ENCODE data around the gene CNNM2. TPM values are rescaled to one million over a fixed set of nuclear protein-coding genes. Genes with fewer than 3 reads are reported as not detected.

CNNM2 gene
- total RNA-seq, 2 experiments from 2014 or later: 5.1 to 5.2 TPM

DNA sequence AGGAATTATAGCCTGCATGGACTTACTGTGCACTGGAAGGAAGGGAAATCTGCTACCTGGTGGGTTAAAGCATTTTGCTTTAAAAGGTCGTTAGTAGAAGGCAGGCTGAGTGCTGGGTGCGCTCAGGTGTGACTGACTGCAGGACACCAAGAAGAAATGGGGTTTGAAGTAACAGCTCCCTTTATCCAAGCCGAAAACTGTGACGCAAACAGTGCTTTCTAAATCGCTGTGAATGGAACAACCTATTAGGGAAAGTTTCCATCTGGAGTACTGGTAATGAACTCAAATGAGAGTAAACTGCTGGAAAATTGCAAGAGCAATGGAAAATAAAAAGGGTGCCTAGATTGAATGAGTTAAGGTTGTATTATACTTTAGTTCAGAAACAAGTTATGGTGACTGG is 95.3 kb downstream of the CNNM2 start:
- Mint-ChIP-seq H3K9me3 (no peaks in the 10 kb centered on the region), H3K27ac (no peak overlapping the region), H3K4me3 (no peak overlapping the region), H3K36me3 (ENCODE audit: low read depth) (no peaks in the 10 kb centered on the region), H3K4me1 (ENCODE audit: low read depth) (no peaks in the 10 kb centered on the region), H3K27me3 (no peaks in the 10 kb centered on the region)
- no peak for TF ChIP-seq CTCF (IDR thresholded peaks at IDR 0.05)
- intact Hi-C loops (cut with micrococcal nuclease): no loop called here
- ChIA-PET CTCF (interaction anchor here (1.3 kb wide), 1 partner anchor 14 kb away, joined by 3 read pairs; no protein-coding TSS in a partner anchor), POLR2A (interaction anchor here (0.8 kb wide), 1 partner anchor 44 kb away, joined by 3 read pairs; no protein-coding TSS in a partner anchor)
- DNase-seq (no peak), ATAC-seq (no peak)

DNA sequence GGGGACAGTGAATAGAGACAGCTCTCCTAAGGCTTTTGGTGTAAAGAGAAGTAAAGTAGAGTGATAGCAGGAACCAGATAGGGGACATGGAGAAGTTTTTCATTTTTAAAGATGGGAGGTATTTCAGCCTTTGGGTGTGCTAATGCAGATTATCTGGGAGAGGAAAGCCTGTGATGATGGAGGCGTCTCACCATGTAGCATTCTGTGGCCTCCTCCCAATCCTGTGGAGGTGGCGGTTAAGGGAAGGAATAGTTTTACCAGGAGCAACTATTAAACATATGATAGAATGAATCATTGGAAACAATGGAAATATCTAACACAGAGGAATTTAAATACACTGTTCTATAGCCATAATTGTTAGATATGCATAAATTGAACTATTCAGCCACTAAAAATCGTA is 101.3 kb downstream of the CNNM2 start:
- intact Hi-C loops (cut with micrococcal nuclease): no loop called here
- Mint-ChIP-seq H3K4me1 (ENCODE audit: low read depth) (no peaks in the 10 kb centered on the region), H3K9me3 (no peaks in the 10 kb centered on the region), H3K4me3 (no peak overlapping the region), H3K36me3 (ENCODE audit: low read depth) (no peaks in the 10 kb centered on the region), H3K27ac (no peak overlapping the region), H3K27me3 (no peaks in the 10 kb centered on the region)
- no peak for TF ChIP-seq CTCF (IDR thresholded peaks at IDR 0.05)
- ATAC-seq (no peak), DNase-seq (no peak)
- ChIA-PET POLR2A (no interaction called here), CTCF (no interaction called here)

DNA sequence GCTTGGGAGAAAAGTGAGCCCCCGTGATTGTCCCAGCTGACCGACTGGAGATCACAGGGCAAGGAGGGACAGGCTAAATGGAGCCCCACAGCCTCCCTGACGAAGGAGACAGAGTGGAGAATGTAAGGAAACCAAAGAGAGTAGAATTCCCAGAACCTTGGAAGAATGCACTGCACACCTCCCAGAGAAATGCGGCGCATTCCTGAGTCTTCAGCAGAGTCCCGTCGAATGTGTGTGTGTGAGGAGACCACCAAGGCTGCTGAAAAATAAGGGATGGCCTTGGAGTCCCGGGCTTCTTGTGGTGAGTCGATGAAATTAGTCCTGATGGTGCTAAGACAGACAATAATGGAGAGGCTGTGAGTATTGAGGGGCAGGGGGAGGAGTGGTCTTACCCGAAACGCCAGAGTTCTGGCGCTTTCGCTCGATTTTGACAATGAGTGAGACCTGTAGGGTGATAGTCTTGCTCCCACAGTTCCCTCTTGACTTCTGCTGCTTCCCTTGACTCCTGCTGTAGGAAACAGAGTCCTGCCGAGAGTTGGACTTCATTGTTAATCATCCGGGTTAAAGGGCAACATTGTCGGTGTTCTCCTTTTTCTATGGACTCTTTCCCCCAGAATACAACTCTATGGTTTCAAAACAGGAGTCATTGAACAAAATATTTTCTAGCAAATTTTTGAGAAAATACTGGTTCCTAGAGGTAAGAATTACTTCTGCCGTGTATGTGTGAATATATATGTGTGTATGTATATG is 103.2 kb downstream of the CNNM2 start:
- no peak for ATAC-seq

GRCh38 chr10:103021900-103022293 is 103.8 kb downstream of the CNNM2 start:
- no peaks in the 10 kb centered on the region for H3K36me3 Mint-ChIP-seq (ENCODE audit: low read depth)
- H3K9me3 Mint-ChIP-seq: no peaks in the 10 kb centered on the region
- ATAC-seq (no peak), DNase-seq (peak; percentile 7)
- intact Hi-C loops (cut with micrococcal nuclease): no loop called here
- no peak overlapping the region for H3K27ac Mint-ChIP-seq
- TF ChIP-seq CTCF (IDR thresholded peaks at IDR 0.05): no peak
- no peaks in the 10 kb centered on the region for H3K27me3 Mint-ChIP-seq
- H3K4me3 Mint-ChIP-seq: no peak overlapping the region
- ChIA-PET POLR2A (no interaction called here), CTCF (no interaction called here)
- H3K4me1 Mint-ChIP-seq (ENCODE audit: low read depth): no peaks in the 10 kb centered on the region

More for the DNA sequence above, 103.2 kb downstream of the CNNM2 start:
- intact Hi-C loops (cut with micrococcal nuclease): no loop called here
- CTCF ChIA-PET: no interaction called here
- DNase-seq: no peak
- Mint-ChIP-seq H3K27me3 (no peaks in the 10 kb centered on the region), H3K27ac (no peak overlapping the region), H3K4me3 (no peak overlapping the region), H3K9me3 (no peaks in the 10 kb centered on the region), H3K36me3 (ENCODE audit: low read depth) (no peaks in the 10 kb centered on the region), H3K4me1 (ENCODE audit: low read depth) (no peaks in the 10 kb centered on the region)
- no peak for TF ChIP-seq CTCF (IDR thresholded peaks at IDR 0.05)
- POLR2A ChIA-PET: no interaction called here

GRCh38 chr10:103025696-103026095 is 107.6 kb downstream of the CNNM2 start:
- H3K4me3 Mint-ChIP-seq: no peak overlapping the region
- H3K27ac Mint-ChIP-seq: no peak overlapping the region
- CTCF ChIA-PET: no interaction called here
- H3K36me3 Mint-ChIP-seq (ENCODE audit: low read depth): no peaks in the 10 kb centered on the region
- no peaks in the 10 kb centered on the region for H3K27me3 Mint-ChIP-seq
- H3K4me1 Mint-ChIP-seq (ENCODE audit: low read depth): no peaks in the 10 kb centered on the region
- TF ChIP-seq CTCF (IDR thresholded peaks at IDR 0.05): no peak
- ATAC-seq (no peak), DNase-seq (no peak)
- POLR2A ChIA-PET: no interaction called here
- intact Hi-C loops (cut with micrococcal nuclease): no loop called here
- no peaks in the 10 kb centered on the region for H3K9me3 Mint-ChIP-seq

Measured in activated CD8-positive, alpha-beta T cell treated with anti-CD3 and anti-CD28 coated beads for 36 hours (primary cell).